Effector memory CD4-positive, alpha-beta T cell (primary cell): ENCODE results near the gene C20orf202.

Experiments used
- DNase-seq, 3 donors: peaks; one replicate each; pipeline ENCODE4 v3.0.0-alpha.2; 2020
- H3K27ac ChIP-seq: 2 replicates; pipeline ENCODE4 v1.7.0; 2013; ENCODE audit warnings: mild to moderate bottlenecking, low read length, moderate library complexity; ENCODE audit not compliant: insufficient read depth, poor library complexity, severe bottlenecking
- H3K27me3 ChIP-seq: replicated peaks from 2 replicates; pipeline ENCODE4 v1.7.0; 2013; ENCODE audit warnings: mild to moderate bottlenecking, low read length; ENCODE audit not compliant: insufficient read depth, control insufficient read depth, poor library complexity, severe bottlenecking
- H3K36me3 ChIP-seq: 2 replicates; pipeline ENCODE4 v1.7.0; 2013; ENCODE audit warnings: mild to moderate bottlenecking, low read length, moderate library complexity; ENCODE audit not compliant: control insufficient read depth, insufficient read depth
- H3K4me1 ChIP-seq: 2 replicates; pipeline ENCODE4 v1.7.0; 2013; ENCODE audit warnings: low read length, mild to moderate bottlenecking; ENCODE audit not compliant: control insufficient read depth, insufficient read depth, poor library complexity, severe bottlenecking
- H3K4me3 ChIP-seq: 2 replicates; pipeline ENCODE4 v1.7.0; 2013; ENCODE audit warnings: low read length, low read depth, mild to moderate bottlenecking; ENCODE audit not compliant: insufficient read depth, poor library complexity, severe bottlenecking
- H3K9me3 ChIP-seq: 2 replicates; pipeline ENCODE4 v1.7.0; 2013; ENCODE audit warnings: mild to moderate bottlenecking, low read length, moderate library complexity; ENCODE audit not compliant: control insufficient read depth
- total RNA-seq, 3 donors: gene quantifications; one replicate each; lab custom pipeline; 2026; lab: John Stamatoyannopoulos, UW

The C20orf202 gene
- total RNA-seq: 0 to 0.58 (median 0.09) reads per million in 3 donors

GRCh38 chr20:1202762-1203504 is at the start of gene C20orf202:
Gene C20orf202 (plus strand): TSS chr20:1203454. CDS start chr20:1203586, 132 bp downstream.
- Histone ChIP-seq H3K36me3 (no peaks in the 10 kb centered on the region), H3K4me1 (no peaks in the 10 kb centered on the region), H3K4me3 (no peak within 1 kb of the TSS), H3K27ac (no peak within 1 kb of the TSS), H3K27me3 (no peaks in the 10 kb centered on the region), H3K9me3 (no peaks in the 10 kb centered on the region)
- no peak for DNase-seq

GRCh38 chr20:1154226-1154625 is 49.0 kb upstream of the C20orf202 start:
- peaks cover 22% of the 10 kb centered on the region for H3K36me3 ChIP-seq
- H3K27me3 ChIP-seq: no peaks in the 10 kb centered on the region
- DNase-seq: no peak
- H3K27ac ChIP-seq: no peak overlapping the region
- H3K4me3 ChIP-seq: no peak overlapping the region
- no peaks in the 10 kb centered on the region for H3K4me1 ChIP-seq
- no peaks in the 10 kb centered on the region for H3K9me3 ChIP-seq

GRCh38 chr20:1154691-1155090 is 48.6 kb upstream of the C20orf202 start:
- no peak for DNase-seq
- Histone ChIP-seq H3K36me3 (peaks cover 25% of the 10 kb centered on the region), H3K4me1 (no peaks in the 10 kb centered on the region), H3K4me3 (no peak overlapping the region), H3K27me3 (no peaks in the 10 kb centered on the region), H3K27ac (no peak overlapping the region), H3K9me3 (no peaks in the 10 kb centered on the region)

GRCh38 chr20:1155342-1155741 is 47.9 kb upstream of the C20orf202 start:
- no peak for DNase-seq
- no peaks in the 10 kb centered on the region for H3K27me3 ChIP-seq
- H3K36me3 ChIP-seq: peaks cover 31% of the 10 kb centered on the region
- H3K4me1 ChIP-seq: no peaks in the 10 kb centered on the region
- H3K4me3 ChIP-seq: no peak overlapping the region
- H3K27ac ChIP-seq: no peak overlapping the region
- H3K9me3 ChIP-seq: no peaks in the 10 kb centered on the region

GRCh38 chr20:1160496-1160895 is 42.8 kb upstream of the C20orf202 start:
- H3K36me3 ChIP-seq: peaks cover 52% of the 10 kb centered on the region

GRCh38 chr20:1160991-1161390 is 42.3 kb upstream of the C20orf202 start:
- Histone ChIP-seq H3K27me3 (no peaks in the 10 kb centered on the region), H3K4me1 (no peaks in the 10 kb centered on the region), H3K4me3 (no peak overlapping the region), H3K36me3 (peaks cover 57% of the 10 kb centered on the region), H3K27ac (no peak overlapping the region), H3K9me3 (no peaks in the 10 kb centered on the region)
- DNase-seq: no peak

More at GRCh38 chr20:1160496-1160895, 42.8 kb upstream of the C20orf202 start:
- H3K27me3 ChIP-seq: no peaks in the 10 kb centered on the region
- H3K9me3 ChIP-seq: no peaks in the 10 kb centered on the region
- H3K27ac ChIP-seq: no peak overlapping the region
- no peak for DNase-seq
- no peaks in the 10 kb centered on the region for H3K4me1 ChIP-seq
- H3K4me3 ChIP-seq: no peak overlapping the region

GRCh38 chr20:1163105-1163504 is 40.1 kb upstream of the C20orf202 start:
- Histone ChIP-seq H3K4me1 (no peaks in the 10 kb centered on the region), H3K27me3 (no peaks in the 10 kb centered on the region), H3K4me3 (no peak overlapping the region), H3K36me3 (peaks cover 77% of the 10 kb centered on the region), H3K27ac (no peak overlapping the region), H3K9me3 (no peaks in the 10 kb centered on the region)
- DNase-seq: no peak

- no peaks in the 10 kb centered on the region for H3K27me3 ChIP-seq
- no peak for DNase-seq
- no peak overlapping the region for H3K4me3 ChIP-seq
- no peaks in the 10 kb centered on the region for H3K9me3 ChIP-seq
- H3K36me3 ChIP-seq: peaks cover 79% of the 10 kb centered on the region
- no peak overlapping the region for H3K27ac ChIP-seq
- no peaks in the 10 kb centered on the region for H3K4me1 ChIP-seq
Measured at GRCh38 chr20:1163653-1164052, 39.6 kb upstream of the C20orf202 start.

GRCh38 chr20:1164871-1165270 is 38.4 kb upstream of the C20orf202 start:
- no peaks in the 10 kb centered on the region for H3K9me3 ChIP-seq
- H3K4me3 ChIP-seq: no peak overlapping the region
- peaks cover 85% of the 10 kb centered on the region for H3K36me3 ChIP-seq
- DNase-seq: no peak
- H3K27ac ChIP-seq: no peak overlapping the region
- H3K4me1 ChIP-seq: no peaks in the 10 kb centered on the region
- no peaks in the 10 kb centered on the region for H3K27me3 ChIP-seq

- H3K27me3 ChIP-seq: no peaks in the 10 kb centered on the region
- no peaks in the 10 kb centered on the region for H3K9me3 ChIP-seq
- peaks cover 86% of the 10 kb centered on the region for H3K36me3 ChIP-seq
- DNase-seq: no peak
- H3K27ac ChIP-seq: no peak overlapping the region
- H3K4me3 ChIP-seq: no peak overlapping the region
- H3K4me1 ChIP-seq: no peaks in the 10 kb centered on the region
Measured at GRCh38 chr20:1165521-1165920, 37.7 kb upstream of the C20orf202 start.
